Measurements from ENCODE around the gene INPP4B. TPM values are rescaled to one million over a fixed set of nuclear protein-coding genes. Genes with fewer than 3 reads are reported as not detected.
A peak's percentile ranks its signal among the peaks of the same experiment; 100 is the strongest.

The INPP4B gene
- total RNA-seq, 1 experiment from 2014 or later = 14.3 TPM

DNA sequence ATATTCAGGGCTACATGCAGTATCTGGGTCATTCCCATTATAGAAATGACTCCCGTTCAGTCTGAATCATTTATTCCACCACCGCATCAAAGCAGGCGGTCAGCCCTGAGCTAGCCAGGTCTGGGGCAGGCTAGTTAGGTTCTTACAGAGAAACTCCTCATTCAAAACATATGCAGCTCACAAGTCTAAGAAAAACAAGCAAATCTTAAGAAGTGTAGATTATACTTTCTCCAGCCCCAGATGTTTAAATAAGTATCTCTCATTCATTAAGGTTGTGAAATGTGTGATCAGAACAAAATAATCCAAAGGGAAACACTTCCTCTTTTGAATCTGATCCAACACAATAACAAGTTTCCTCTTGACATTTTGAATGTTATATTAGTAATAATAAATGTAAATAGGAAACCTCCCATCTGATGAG is 441.9 kb downstream of the INPP4B start (continued):
- TF ChIP-seq, protein P1, sequence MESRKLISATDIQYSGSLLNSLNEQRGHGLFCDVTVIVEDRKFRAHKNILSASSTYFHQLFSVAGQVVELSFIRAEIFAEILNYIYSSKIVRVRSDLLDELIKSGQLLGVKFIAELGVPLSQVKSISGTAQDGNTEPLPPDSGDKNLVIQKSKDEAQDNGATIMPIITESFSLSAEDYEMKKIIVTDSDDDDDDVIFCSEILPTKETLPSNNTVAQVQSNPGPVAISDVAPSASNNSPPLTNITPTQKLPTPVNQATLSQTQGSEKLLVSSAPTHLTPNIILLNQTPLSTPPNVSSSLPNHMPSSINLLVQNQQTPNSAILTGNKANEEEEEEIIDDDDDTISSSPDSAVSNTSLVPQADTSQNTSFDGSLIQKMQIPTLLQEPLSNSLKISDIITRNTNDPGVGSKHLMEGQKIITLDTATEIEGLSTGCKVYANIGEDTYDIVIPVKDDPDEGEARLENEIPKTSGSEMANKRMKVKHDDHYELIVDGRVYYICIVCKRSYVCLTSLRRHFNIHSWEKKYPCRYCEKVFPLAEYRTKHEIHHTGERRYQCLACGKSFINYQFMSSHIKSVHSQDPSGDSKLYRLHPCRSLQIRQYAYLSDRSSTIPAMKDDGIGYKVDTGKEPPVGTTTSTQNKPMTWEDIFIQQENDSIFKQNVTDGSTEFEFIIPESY (IDR thresholded peaks at IDR 0.05; ENCODE audit: extremely low read depth, insufficient replicate concordance, low read length) = no peak

DNA sequence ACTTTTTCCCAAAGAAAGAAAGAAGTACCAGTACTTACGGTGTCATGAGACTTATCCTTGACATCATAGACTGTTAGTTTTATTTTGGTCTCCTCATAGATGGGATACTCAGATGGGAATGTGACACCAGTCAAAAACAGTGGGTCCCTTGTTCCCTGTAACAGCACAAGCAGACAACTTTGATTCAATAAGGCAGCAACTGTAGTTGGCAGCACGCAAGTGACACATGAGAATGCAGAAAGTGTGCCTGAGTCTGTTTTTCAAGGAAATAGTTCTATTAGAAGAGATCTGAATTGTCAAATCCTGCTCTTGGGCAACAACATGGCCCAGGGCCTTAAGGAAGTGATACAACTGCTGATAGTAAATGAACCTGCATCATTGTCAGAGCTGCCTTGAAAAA is 443.2 kb downstream of the INPP4B start:
- no peaks in the 10 kb centered on the region for H3K9me2 ChIP-seq (ENCODE audit: insufficient read depth)
- no peak overlapping the region for H2AFZ ChIP-seq (ENCODE audit: low read depth, low read length, poor library complexity, severe bottlenecking)
- peaks cover 57 to 70% of the 10 kb centered on the region in 2 experiments for H3K4me1 ChIP-seq (ENCODE audit: control insufficient read depth in 1 of 2, insufficient read depth in 2 of 2, low read length in 2 of 2)
- BruUV-seq (replicated peaks) = no TSS peak
- intact Hi-C loops (cut with micrococcal nuclease) = no loop called here
- no peak overlapping the region for H3K4me3 ChIP-seq (replicated peaks in 1 of 2; ENCODE audit: low read depth in 1 of 2, low read length in 2 of 2)
- H3K9me3 ChIP-seq (ENCODE audit: control insufficient read depth in 1 of 2, insufficient read depth in 1 of 2, low read depth in 1 of 2, low read length in 2 of 2) = no peaks in the 10 kb centered on the region
- H3K4me2 ChIP-seq (ENCODE audit: low read length) = peak overlapping the region; percentile 22; the same call in 1 of the 2 replicates
- H3K27me3 ChIP-seq (ENCODE audit: insufficient read depth, low read length) = no peaks in the 10 kb centered on the region
- ChIA-PET CTCF (no interaction called here), POLR2A (no interaction called here), RAD21 (ENCODE audit: low non-redundant PET in 1 of 2, low total read pairs in 2 of 2, uncharacterized antibody in 2 of 2, unreplicated experiment in 2 of 2) (no interaction called here)
- peaks cover 8% of the 10 kb centered on the region; the same call in 1 of the 2 replicates for H3K79me2 ChIP-seq (ENCODE audit: insufficient read depth, low read length)
- peak overlapping the region; percentile 88; the same call in 1 of the 2 replicates for H3K27ac ChIP-seq (ENCODE audit: low read depth, low read length)
- H3K9ac ChIP-seq (ENCODE audit: low read length) = no peak overlapping the region
- no peak for DNase-seq (ENCODE audit: low read depth, low spot score)
- H4K20me1 ChIP-seq (ENCODE audit: insufficient read depth) = no peaks in the 10 kb centered on the region
- no peaks in the 10 kb centered on the region for H3K36me3 ChIP-seq (ENCODE audit: control insufficient read depth in 1 of 2, insufficient read depth in 2 of 2, low read length in 2 of 2)
- ATAC-seq = no peak
- TF ChIP-seq FOSL1 (IDR thresholded peaks at IDR 0.05; ENCODE audit: low read depth) = no peak

- Histone ChIP-seq H3K4me3 (replicated peaks in 1 of 2; ENCODE audit: low read depth in 1 of 2, low read length in 2 of 2) (no peak overlapping the region), H3K4me2 (ENCODE audit: low read length) (no peak overlapping the region), H3K4me1 (ENCODE audit: control insufficient read depth in 1 of 2, insufficient read depth in 2 of 2, low read length in 2 of 2) (peaks cover 53 to 70% of the 10 kb centered on the region in 2 experiments), H3K9me3 (ENCODE audit: control insufficient read depth in 1 of 2, insufficient read depth in 1 of 2, low read depth in 1 of 2, low read length in 2 of 2) (no peaks in the 10 kb centered on the region), H3K27me3 (ENCODE audit: insufficient read depth, low read length) (no peaks in the 10 kb centered on the region), H4K20me1 (ENCODE audit: insufficient read depth) (no peaks in the 10 kb centered on the region), H3K79me2 (ENCODE audit: insufficient read depth, low read length) (peaks cover 8% of the 10 kb centered on the region; the same call in 1 of the 2 replicates), H3K27ac (ENCODE audit: low read depth, low read length) (no peak overlapping the region), H3K36me3 (ENCODE audit: control insufficient read depth in 1 of 2, insufficient read depth in 2 of 2, low read length in 2 of 2) (no peaks in the 10 kb centered on the region), H2AFZ (ENCODE audit: low read depth, low read length, poor library complexity, severe bottlenecking) (no peak overlapping the region), H3K9me2 (ENCODE audit: insufficient read depth) (no peaks in the 10 kb centered on the region), H3K9ac (ENCODE audit: low read length) (no peak overlapping the region)
- BruUV-seq (replicated peaks) = TSS peak; percentile 3
- DNase-seq (ENCODE audit: low read depth, low spot score) (no peak), ATAC-seq (no peak)
- ChIA-PET POLR2A (no interaction called here), CTCF (no interaction called here), RAD21 (ENCODE audit: low non-redundant PET in 1 of 2, low total read pairs in 2 of 2, uncharacterized antibody in 2 of 2, unreplicated experiment in 2 of 2) (no interaction called here)
- TF ChIP-seq, protein P2, sequence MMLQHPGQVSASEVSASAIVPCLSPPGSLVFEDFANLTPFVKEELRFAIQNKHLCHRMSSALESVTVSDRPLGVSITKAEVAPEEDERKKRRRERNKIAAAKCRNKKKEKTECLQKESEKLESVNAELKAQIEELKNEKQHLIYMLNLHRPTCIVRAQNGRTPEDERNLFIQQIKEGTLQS (IDR thresholded peaks at IDR 0.05) = peak; percentile 38; the same call in 1 of the 2 replicates
- TF ChIP-seq ELF1 (IDR thresholded peaks at IDR 0.05; ENCODE audit: borderline replicate concordance, low read depth) = no peak
- intact Hi-C loops (cut with micrococcal nuclease) = no loop called here
Observed at GRCh38 chr4:142402156-142402555, 443.9 kb downstream of the INPP4B start.
